ENCODE data around the gene ATL1.
"Not testable (repeated sequence)": the region's sequence is repeated elsewhere in the genome, so short reads cannot be mapped to it uniquely, and the experiment has no call there.

The ATL1 gene

DNA sequence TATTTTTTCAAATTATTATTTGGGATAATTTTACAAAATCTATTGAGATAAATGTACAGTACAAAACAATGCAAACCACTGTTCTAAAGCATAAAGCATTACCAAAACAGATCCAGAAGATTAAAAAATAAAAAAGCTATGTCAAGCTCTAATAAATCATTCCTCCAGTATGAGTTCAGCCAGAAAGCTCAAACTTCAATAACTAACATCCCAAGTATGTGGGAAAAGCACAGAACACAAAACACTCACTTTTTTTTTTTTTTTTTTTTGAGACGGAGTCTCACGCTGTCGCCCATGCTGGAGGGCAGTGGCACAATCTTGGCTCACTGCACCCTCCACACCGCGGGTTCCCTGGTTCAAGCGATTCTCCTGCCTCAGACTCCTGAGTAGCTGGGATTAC is 96.8 kb downstream of the ATL1 start:
- no peak for DNase-seq

DNA sequence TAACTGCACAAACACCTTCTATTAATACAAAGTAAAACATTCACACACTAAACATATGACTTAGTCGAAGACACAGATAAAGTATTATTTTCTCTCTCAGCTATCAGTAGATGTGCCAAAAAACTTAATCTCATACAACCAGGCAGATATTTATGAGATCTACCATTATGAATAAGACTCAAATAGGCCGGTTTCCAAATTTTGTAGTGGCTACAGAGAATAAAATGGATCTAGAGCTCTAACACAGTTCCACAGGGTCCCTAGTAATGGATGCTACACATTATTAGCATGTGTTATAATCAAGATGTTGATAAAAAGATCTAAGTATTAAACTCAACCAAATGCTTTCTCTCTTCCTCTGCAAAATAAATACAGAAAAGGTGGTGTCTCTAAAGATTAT is 97.8 kb downstream of the ATL1 start:
- peak in 1 of 51 donors; percentile 24 for DNase-seq

DNA sequence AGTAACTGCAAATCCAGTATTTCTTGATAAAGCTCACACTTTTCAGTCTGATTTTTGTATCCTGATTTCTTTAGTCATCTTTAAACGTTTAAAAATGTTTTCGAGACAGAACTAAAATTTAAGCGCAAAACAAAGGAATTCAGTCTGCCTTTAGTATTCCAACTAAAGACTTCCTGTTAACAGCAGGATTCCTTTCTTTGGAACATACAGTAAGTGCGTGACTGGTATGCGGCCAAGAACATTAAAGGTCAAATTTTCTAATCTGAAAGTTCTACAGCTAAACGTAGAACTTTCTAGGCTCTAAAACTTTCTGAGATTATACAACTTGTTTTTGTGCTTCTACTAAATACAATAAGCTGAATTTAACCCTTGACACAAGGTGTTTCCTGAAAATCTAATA is 98.3 kb downstream of the ATL1 start:
- no peak for DNase-seq

DNA sequence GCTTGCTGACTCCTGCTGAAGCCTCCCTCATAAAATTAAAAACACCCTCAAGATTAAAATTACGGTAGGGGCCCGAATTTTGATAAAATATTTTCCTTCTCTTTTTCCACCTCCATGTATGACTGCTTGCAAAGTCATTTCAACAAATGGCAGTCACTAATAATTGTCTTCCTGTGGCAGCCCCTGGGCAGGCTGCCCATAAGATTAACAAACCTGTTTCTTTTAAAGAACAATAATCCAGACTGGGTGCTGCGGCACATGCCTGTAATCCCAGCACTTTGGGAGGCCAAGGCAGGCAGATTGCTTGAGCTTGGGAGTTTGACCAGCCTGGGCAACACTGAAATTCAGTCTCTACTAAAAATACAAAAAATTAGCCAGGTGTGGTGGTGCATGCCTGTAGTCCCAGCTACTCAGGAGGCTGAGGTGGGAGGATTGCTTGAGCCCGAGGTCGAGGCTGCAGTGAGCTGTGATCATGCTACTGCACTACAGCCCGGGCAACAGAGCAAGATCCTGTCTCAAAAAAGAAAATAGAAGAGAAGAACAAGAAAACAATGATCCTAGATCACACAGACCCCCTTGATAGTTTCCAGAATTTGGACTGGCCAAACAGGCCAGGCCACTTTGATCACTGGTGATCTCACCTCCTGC is 99.5 kb downstream of the ATL1 start:
- DNase-seq: no peak

DNA sequence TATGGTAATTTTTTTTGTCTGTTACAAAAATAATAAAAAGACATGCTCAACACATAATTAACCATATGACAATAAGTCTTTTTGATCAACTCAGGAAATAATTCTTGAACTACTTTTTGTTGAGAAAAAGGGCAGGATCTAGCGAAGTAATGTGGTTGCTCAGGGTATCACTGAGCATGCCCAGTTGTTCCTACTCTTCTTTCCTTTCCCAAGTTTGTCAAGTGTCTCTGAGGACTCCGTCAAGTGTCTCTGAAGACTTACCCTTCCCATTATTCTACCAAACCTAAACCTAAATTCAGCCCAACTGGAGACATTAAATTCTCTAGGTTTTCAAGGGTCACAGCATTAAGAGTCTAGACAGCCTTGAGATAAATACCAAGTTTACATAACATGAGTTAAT is 104.6 kb downstream of the ATL1 start:
- DNase-seq: not testable (repeated sequence)

DNA sequence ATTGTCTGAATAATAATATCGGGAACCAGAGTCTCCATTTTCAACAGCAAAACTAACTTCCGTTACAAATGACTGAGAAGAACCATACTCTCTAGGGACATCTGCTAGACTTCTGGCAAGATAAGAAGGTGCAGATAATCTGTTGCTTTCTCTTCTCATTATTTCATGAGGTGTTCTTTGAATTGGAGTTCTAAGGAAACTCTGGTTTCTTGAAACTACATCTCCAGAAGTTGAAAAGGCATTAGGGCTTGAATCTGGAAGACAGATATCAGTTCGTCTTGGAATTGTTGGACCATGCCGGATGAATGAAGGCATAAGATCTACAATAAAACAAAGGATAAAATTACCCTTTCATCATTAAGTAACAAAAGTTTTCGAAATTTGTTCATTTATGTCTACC is 105.4 kb downstream of the ATL1 start:
- DNase-seq: not testable (repeated sequence)

DNA sequence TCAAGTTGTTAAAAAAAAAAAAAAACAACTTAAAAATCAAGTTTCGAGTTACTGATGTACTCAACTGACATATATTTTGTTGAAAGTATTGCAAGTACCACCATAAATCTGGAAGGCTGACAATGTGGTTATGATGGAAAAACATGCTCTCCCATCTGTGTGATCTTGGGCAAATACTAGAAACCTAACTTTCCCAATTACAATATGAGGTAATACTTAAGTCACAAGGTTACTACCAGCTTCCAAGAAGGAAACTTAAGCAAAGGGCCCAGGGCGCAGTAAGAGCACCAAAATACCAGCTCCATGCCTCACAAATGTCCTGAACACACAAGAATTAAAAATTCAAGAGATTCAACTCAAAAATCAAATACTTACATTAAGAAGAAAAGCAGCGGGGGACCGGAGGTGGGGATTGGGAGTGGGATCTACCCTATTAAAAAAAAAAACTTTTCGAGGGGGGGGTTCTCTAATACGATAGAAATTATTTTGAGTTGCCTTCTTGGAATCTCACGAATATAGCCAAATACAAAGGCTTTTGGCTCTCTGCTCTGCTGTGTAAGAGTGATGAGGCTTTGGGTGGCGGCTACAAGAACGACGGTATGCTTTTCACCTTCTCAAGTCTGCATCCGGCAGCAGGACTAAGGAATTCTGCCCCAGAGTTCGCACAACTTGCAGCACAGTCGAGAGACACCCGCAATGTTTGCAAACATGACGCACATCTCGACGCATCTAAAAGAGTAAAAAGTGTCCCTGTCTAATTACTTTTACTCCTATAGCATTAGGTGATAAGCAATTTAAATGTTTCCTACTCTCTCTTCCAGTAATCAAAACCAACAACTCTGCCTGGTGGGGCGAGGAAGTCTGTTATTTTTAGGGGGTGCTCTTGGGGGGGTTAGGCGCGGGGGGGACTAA is 107.1 kb downstream of the ATL1 start:
- peak in 8 of 51 donors; percentile 4 to 63 (median 14) for DNase-seq

DNA sequence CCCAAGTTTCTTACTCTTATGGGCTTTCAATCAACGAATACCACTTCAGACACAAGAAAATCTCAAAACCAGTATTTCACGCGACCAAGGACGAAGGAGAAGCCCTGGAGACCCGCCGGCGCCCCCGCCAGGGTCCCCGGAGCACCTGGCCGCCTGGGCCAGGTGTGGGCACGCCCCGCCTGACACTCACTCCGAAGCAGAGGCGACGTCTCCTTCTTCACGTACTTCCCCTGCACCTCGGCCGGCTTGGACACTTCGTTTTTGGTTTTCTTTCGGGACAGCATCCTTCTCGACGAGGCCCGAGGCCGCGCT is 107.7 kb downstream of the ATL1 start:
- DNase-seq: peak in 6 of 51 donors; percentile 37 to 75 (median 58)

DNA sequence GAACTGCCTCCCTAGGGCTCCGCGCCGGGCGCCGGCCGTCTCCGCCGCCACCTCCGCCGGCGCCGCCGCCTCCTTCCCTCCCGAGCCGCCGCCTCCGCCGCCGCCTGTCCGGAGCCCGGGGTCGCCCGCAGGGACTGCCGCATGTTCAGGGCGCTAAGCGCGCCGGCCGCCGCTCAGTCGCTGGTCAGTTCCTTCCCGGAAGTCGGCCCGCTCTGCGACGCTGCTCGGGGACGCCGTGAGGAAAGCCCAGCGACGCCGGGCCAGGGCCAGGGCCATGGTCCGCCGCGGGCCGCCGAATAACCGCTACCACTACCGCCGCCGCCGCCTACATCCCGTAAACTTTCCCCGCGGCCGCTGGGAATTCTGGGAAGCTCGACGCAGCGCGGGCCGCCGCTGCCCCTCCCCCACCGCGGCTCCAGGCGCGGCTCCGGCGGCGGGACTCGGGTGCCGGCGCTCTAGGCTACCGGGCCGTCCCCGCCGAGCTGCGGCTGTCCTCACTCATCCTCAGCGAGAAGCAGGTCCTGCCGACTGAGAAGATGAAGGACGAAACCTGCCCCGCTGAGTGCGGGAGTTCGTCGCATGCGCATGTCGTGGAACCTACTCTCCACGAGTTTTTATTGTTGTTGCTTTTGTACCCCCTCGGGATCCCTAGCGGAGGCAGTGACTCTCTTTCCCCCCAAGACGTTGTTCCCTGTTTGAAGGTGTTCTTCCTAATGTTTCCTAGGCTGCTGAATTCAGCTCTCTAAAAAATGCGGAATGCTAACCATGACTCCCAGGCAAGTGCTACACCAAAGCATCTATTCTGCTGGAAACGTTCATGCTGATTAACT is 108.3 kb downstream of the ATL1 start, which contains the start of gene SAV1:
Gene SAV1 (minus strand): TSS at position 311 of the 830 bp plus-strand sequence. CDS start 339 bp downstream, outside the sequence.
- DNase-seq: peak; percentile 43 to 96 (median 77)

DNA sequence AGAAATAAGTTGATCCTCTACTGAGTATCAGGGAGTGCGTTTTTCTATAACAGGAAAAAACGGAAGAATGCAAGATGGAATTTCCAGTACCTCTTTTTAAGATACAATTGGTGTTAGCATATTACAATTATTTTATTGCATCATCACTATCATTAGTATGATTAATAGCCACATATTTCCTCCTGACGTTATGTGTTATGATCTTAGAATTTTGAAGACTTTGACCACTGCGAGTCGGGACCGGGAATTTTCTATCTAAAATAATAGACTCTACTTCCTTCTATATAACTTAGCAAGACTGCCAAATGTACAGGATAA is 108.8 kb downstream of the ATL1 start:
- DNase-seq: no peak

DNA sequence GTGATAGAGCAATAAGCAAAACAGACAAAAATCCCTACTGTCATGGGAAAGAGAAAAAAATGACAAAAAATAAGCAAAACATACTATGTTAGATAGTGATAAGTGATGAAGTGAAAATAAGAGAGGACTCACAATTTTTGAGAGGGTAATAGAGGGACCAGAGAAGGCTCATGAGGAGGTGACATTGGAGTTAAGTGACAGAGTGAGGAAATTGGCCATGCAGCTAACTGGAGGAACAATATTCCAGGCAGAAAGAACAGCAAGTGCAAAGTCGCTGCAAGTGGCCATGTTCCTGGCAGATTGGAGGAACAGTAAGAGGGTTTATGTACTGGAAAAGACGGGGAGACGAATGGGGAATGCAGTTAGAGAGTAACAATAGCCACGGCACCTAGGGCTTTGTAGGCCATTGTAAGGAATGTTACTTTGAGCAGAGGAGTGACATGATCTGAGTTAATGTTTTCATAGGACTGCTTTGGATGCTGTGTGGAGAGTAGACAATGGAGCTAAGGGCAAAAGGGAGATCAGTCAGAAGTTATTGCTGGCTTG is 109.6 kb downstream of the ATL1 start:
- peak in 1 of 51 donors; percentile 5 for DNase-seq

DNA sequence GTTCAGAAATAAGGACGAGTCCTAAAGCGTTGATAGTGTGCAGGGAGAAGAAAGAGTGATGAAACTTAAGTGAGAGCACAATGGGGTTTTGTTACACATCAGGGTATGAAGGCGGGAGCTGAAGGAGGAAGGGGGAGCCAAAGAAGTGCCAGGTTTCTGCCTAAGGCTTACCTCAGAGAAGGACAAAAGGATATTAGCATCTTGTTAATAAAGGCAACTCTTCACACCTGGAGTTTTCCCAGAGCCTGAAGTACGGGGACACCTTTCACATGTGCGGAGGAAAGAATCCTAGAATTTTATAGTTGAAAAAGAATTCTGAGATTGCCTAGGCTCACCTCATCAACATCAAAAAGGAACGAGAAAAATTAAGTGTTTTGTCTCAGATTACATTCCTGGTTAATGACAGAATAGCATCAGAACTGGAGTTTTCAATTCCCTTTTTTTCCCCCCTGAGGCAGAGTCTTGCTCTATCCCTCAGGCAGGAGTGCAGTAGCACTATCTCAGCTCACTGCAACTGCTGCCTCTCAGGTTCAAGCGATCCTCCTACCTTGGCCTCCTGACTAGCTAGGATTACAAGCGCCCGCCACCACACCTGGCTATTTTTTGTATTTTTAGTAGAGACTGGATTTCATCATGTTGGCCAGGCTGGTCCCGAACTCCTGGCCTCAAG is 110.4 kb downstream of the ATL1 start:
- no peak for DNase-seq

DNA sequence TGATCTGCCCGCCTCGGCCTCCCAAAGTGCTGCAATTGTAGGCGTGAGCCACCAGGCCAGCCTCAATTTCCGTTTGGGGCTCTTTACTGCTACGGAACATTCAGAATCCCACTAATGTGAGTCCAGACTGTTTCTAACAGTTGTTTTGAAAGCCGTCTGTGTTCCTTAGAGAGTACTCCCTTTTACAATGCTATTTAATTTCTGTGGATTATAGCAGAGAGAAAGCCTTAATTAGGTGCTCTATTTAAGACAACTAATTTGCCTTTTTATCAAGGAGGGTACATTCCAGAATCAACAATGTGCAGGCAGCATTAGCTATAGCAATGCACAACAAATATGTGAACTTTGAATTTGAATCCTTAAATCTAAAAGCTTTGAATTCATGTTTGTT is 110.9 kb downstream of the ATL1 start:
- DNase-seq: no peak

DNA sequence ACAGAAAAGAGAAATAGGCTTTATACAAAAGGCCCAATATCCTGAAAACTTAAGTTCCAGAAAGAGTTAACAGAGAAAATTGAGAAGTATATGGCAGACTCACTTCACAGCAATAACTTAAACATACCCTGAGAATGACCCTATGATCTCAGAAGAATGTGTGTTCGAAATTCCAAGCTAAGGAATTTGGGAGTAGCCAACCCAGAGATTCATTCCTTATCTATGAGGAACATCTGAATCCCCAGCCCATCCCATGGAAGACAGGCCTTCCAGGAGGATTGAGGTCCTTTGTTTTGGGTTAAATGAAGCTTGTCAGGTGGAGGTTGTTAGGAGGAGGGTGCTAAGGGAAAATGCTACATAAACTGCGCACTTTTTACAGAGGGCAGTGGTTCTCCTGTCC is 115.7 kb downstream of the ATL1 start:
- no peak for DNase-seq

DNA sequence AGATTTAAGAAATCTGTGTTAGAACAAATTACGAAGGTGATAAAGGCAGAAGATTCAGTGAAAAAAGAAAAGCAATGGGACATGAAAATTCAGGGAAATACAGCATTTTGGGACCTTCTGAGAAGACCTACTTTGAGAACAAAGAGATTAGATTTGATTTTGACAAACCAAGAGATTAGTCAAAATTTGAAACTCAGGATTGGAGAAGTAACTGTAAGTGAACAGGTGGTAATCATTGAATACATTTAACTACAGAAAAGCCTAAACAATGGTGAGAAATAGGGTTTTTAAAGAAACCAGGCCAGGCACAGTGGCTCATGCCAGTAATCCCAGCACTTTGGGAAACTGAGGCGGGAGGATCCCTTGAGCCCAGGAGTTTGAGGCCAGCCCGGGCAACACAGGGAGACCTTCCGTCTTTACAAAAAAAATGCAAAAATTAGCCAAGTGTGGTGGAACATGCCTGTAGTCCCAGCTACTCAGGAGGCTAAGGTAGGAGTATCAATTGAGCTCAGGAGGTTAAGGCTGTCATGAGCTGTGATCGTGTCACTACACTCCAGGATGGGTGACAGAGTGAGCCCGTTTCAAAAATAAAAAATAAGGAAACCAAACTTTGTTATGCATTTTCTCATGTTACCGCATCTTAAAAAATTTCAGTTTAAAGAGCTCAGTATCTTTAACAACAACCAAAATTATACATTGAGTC is 117.0 kb downstream of the ATL1 start:
- no peak for DNase-seq

DNA sequence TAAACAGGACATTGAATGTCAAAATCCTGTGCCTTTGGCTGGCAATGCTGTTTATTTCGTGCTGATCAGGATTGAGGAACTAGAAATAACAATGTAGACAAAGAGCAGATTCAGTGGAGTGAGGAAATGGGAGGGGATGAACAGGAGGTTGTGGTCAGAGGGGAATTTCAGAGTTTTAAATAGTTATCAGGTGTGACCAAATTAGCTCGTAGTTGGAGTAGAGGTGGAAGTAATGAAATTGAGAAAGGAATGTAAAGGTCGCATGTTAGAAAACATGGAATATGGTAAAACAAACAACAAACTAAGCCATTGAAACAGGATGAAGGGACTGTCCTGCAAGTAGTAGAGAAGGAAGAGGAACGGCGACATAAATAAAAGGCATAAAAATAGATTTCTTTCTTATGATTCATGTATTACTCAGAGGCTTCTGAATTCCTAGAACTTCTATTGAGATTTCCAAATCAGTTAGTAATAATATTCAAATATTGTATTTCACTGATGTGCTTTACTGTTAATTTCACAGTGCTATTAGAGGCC is 117.7 kb downstream of the ATL1 start:
- DNase-seq: no peak

DNA sequence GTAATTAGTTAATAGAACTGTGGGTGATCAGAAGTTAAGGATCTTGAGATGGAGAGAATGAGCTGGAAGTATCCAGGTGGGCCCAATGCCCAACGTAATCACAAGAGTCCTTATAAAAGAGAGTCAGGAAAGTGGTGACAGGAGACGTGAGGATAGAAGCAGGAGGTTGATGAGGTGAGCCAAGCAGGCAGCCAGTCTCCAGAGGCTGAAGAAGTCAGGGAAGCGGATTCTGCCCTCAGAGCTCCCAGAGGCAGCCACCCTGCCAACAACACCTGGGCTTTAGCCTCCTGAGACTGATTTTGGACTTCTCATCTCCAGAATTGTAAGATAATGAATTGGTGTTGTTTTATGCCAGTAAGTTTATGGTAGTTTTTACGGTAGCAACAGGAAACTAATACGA is 118.2 kb downstream of the ATL1 start:
- DNase-seq: no peak

DNA sequence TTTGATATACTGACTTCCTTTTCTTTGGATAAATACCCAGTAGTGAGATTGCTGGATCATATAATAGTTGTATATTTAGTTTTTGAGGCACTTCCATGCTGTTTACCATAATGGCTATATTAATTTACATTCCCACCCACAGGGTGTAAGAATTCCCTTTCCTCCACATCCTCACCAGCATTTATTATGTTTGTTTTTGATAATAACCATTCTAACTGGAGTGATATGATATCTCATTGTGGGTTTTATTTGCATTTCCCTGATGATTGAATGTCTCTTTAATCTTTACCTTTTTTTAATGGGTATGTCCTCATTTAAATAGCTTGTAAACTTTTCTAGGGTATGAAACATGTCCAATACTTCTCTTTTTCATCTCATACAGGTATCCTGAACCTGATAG is 119.7 kb downstream of the ATL1 start:
- no peak for DNase-seq

Data from hypothalamus (tissue), 51 donors.